Measurements from ENCODE around the gene WHRN.

- TF ChIP-seq, protein P1, sequence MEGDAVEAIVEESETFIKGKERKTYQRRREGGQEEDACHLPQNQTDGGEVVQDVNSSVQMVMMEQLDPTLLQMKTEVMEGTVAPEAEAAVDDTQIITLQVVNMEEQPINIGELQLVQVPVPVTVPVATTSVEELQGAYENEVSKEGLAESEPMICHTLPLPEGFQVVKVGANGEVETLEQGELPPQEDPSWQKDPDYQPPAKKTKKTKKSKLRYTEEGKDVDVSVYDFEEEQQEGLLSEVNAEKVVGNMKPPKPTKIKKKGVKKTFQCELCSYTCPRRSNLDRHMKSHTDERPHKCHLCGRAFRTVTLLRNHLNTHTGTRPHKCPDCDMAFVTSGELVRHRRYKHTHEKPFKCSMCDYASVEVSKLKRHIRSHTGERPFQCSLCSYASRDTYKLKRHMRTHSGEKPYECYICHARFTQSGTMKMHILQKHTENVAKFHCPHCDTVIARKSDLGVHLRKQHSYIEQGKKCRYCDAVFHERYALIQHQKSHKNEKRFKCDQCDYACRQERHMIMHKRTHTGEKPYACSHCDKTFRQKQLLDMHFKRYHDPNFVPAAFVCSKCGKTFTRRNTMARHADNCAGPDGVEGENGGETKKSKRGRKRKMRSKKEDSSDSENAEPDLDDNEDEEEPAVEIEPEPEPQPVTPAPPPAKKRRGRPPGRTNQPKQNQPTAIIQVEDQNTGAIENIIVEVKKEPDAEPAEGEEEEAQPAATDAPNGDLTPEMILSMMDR (conservative IDR thresholded peaks at IDR 0.05; ENCODE audit: low read depth in 2 of 2): no peak
- TF ChIP-seq EZH2phosphoT487 (IDR thresholded peaks at IDR 0.05; ENCODE audit: unreplicated experiment): no peak
- TF ChIP-seq STAT1 (IDR thresholded peaks at IDR 0.05; ENCODE audit: unreplicated experiment): no peak
Measured at GRCh38 chr9:114437401-114437893, 67.8 kb downstream of the WHRN start.

All from GM23338 (cell line).